ENCODE measurements around the gene MRPS34.

MRPS34 gene

DNA sequence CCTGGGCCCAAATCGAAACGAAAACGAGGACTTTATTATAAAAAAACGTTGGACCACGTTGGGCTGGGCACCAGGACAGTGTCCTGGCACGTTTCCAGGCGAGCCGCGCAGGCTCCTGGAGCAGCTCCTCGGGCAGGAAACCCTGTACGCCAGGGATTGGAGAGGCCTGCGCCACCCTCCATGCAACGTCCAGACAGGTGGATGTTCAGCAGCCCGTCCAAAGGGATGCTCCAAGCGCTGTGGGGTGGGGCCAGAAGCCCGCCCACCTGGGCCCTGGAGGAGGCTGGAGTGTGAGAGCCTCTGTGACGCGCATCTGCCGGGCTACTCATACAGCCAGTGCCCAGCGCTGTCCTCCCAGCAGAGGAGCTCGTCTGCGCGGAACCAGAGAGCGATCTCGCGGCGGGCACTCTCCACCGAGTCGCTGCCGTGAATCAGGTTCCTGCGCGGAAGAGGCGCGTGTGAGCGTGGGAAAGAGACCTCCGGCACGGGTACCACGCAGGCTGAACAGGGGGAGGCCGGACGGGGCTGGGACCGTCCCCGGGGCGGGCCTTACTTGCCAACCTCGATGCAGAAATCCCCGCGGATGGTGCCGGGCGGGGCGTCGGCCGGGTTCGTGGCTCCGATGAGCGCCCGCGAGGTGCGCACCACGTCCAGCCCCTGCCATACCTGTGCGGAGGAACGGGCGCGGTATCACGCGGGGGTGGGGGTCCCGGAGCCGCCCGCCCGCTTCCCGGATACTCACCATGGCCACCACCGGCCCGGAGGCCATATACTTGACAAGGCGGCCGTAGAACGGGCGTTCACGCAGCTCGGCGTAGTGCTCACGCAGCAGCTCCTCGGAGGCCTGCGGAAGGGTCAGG, 2.4 kb downstream of the MRPS34 start:
- DNase-seq = no peak
- 0 out of 2 replicates have a peak, but pooled peaks cover 3% of the 10 kb centered on the region for H3K4me1 ChIP-seq (ENCODE audit: low read length)
- H3K27me3 ChIP-seq (replicated peaks; ENCODE audit: insufficient read depth, low read length) = no peaks in the 10 kb centered on the region
- peak overlapping the region; percentile 28; the same call in 1 of the 2 replicates for H3K9ac ChIP-seq (ENCODE audit: low read length)
- H4K20me1 ChIP-seq (ENCODE audit: insufficient read depth, low read length) = no peaks in the 10 kb centered on the region
- H3K27ac ChIP-seq (ENCODE audit: low read length) = no peak overlapping the region
- peaks cover 13% of the 10 kb centered on the region for H3F3A ChIP-seq (ENCODE audit: insufficient read depth, low read length)
- TF ChIP-seq, protein P1, sequence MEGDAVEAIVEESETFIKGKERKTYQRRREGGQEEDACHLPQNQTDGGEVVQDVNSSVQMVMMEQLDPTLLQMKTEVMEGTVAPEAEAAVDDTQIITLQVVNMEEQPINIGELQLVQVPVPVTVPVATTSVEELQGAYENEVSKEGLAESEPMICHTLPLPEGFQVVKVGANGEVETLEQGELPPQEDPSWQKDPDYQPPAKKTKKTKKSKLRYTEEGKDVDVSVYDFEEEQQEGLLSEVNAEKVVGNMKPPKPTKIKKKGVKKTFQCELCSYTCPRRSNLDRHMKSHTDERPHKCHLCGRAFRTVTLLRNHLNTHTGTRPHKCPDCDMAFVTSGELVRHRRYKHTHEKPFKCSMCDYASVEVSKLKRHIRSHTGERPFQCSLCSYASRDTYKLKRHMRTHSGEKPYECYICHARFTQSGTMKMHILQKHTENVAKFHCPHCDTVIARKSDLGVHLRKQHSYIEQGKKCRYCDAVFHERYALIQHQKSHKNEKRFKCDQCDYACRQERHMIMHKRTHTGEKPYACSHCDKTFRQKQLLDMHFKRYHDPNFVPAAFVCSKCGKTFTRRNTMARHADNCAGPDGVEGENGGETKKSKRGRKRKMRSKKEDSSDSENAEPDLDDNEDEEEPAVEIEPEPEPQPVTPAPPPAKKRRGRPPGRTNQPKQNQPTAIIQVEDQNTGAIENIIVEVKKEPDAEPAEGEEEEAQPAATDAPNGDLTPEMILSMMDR (IDR thresholded peaks at IDR 0.05; ENCODE audit: low read length) = no peak
- TF ChIP-seq EZH2 (optimal IDR thresholded peaks at IDR 0.05; ENCODE audit: low read depth, low read length) = no peak
- no peak for TF ChIP-seq EZH2phosphoT487 (IDR thresholded peaks at IDR 0.05; ENCODE audit: low read length)
- no peaks in the 10 kb centered on the region for H3K36me3 ChIP-seq (replicated peaks; ENCODE audit: insufficient read depth, low read length)
- no peaks in the 10 kb centered on the region for H3K9me2 ChIP-seq (replicated peaks; ENCODE audit: insufficient read depth, low read length)
- H3K4me2 ChIP-seq (ENCODE audit: low read depth, low read length) = peak overlapping the region; percentile 66; the same call in 1 of the 2 replicates
- H3K4me3 ChIP-seq (ENCODE audit: low read length) = peak overlapping the region; percentile 96
- H3K79me2 ChIP-seq (ENCODE audit: low read length) = peaks cover 43% of the 10 kb centered on the region
- no peak overlapping the region for H2AFZ ChIP-seq (ENCODE audit: low read length)
- H3K9me3 ChIP-seq (replicated peaks; ENCODE audit: insufficient read depth, low read length) = no peaks in the 10 kb centered on the region

DNA sequence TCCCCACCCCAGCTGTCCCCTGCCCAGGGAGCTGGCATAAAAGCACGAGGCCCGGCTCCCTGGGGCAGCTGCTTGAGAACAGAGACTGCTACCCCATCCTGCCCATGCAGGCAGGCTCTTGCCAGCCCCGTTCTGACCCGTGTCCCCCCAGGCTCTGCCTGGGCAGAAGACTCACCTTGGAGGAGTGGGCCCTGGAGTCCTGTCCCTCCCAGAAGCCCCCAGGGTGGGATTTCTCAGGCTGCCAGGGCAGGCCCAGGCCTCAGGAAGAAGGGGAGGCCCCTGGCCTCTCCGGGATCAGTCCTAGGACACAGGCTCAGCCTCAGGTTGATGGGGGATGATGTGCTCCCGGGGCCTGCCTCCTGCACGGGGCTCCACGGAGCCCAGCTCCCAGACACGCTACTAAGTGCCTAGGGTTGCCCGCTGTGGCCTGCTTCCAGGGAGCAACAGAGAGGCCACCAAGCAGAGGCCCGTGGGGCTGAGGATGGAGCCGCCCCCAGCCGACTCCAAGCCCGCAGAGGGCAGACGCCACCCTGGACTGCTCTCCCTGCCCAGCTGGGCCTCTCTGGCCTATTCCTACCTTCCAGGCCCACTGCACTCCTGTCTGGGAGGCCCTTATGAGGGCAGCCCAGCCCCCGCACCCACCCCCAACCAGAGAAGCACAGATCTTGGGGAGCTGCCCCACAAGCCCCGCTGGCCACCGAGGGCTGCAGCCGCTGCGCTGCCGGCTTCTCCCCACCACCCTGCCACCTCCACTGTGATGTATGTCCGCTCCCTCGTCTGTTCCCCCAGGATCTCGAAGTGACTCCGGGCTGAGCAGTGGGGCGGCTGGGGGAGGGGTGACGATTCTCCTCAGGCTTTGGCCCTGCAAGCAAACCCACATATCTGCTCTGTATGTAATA, 3.3 kb downstream of the MRPS34 start:
- Histone ChIP-seq H3K27me3 (replicated peaks; ENCODE audit: insufficient read depth, low read length) (no peaks in the 10 kb centered on the region), H3F3A (ENCODE audit: insufficient read depth, low read length) (peaks cover 13% of the 10 kb centered on the region), H3K9me3 (replicated peaks; ENCODE audit: insufficient read depth, low read length) (no peaks in the 10 kb centered on the region), H3K36me3 (replicated peaks; ENCODE audit: insufficient read depth, low read length) (no peaks in the 10 kb centered on the region), H3K9ac (ENCODE audit: low read length) (no peak overlapping the region), H2AFZ (ENCODE audit: low read length) (no peak overlapping the region), H4K20me1 (ENCODE audit: insufficient read depth, low read length) (no peaks in the 10 kb centered on the region), H3K79me2 (ENCODE audit: low read length) (peaks cover 34% of the 10 kb centered on the region), H3K4me3 (ENCODE audit: low read length) (no peak overlapping the region), H3K27ac (ENCODE audit: low read length) (no peak overlapping the region), H3K4me1 (ENCODE audit: low read length) (0 out of 2 replicates have a peak, but pooled peaks cover 3% of the 10 kb centered on the region), H3K4me2 (ENCODE audit: low read depth, low read length) (no peak overlapping the region), H3K9me2 (replicated peaks; ENCODE audit: insufficient read depth, low read length) (no peaks in the 10 kb centered on the region)
- no peak for DNase-seq
- no peak for TF ChIP-seq EZH2 (optimal IDR thresholded peaks at IDR 0.05; ENCODE audit: low read depth, low read length)

DNA sequence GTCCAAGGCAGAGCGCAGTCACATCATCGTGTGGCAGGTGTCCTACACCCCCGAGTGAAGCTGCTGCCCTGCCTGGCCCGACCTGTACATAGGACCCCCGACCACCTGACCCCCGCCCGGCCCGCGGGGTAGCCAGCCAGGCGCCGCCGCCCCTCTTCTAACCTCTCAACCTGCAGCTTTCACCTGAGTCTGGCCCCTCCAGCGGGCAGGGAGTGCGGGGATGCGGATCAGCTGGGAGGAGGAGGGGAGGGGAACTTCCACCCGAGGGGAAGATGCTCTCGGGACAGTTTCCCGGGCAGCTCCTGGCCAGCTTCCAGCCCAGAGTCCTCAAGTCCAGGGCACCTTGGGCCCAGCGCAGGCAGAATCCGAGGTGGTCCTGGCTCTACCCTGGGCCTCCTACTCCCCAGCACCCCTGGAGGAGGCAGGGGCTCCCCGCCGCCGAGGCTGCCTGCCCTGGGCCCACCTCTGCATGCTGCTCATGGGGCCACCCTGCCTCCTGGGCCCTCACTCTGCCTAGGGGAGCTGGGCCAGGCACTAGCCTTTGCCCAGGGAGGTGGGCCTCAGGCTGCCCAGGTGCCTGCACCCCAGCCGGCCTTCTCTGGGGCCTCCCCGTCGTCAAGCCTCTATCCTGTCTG, 4.0 kb downstream of the MRPS34 start:
- Histone ChIP-seq H3K79me2 (ENCODE audit: low read length) (peaks cover 26% of the 10 kb centered on the region), H3K27ac (ENCODE audit: low read length) (no peak overlapping the region), H3K4me3 (ENCODE audit: low read length) (no peak overlapping the region), H4K20me1 (ENCODE audit: insufficient read depth, low read length) (no peaks in the 10 kb centered on the region), H3K4me1 (ENCODE audit: low read length) (no peaks in the 10 kb centered on the region), H3K9ac (ENCODE audit: low read length) (no peak overlapping the region), H3K9me2 (replicated peaks; ENCODE audit: insufficient read depth, low read length) (no peaks in the 10 kb centered on the region), H3K9me3 (replicated peaks; ENCODE audit: insufficient read depth, low read length) (no peaks in the 10 kb centered on the region), H3K36me3 (replicated peaks; ENCODE audit: insufficient read depth, low read length) (no peaks in the 10 kb centered on the region), H3K4me2 (ENCODE audit: low read depth, low read length) (no peak overlapping the region), H3F3A (ENCODE audit: insufficient read depth, low read length) (peaks cover 13% of the 10 kb centered on the region), H2AFZ (ENCODE audit: low read length) (no peak overlapping the region), H3K27me3 (replicated peaks; ENCODE audit: insufficient read depth, low read length) (no peaks in the 10 kb centered on the region)
- no peak for DNase-seq
- TF ChIP-seq, protein P1 (IDR thresholded peaks at IDR 0.05; ENCODE audit: low read length) = no peak
- TF ChIP-seq EZH2 (optimal IDR thresholded peaks at IDR 0.05; ENCODE audit: low read depth, low read length) (no peak), EZH2phosphoT487 (IDR thresholded peaks at IDR 0.05; ENCODE audit: low read length) (no peak)
